Breast epithelium (tissue), 4 donors: Measurements from ENCODE around the gene F11R. TPM values are rescaled to one million over a fixed set of nuclear protein-coding genes. Genes with fewer than 3 reads are reported as not detected.
A peak's percentile ranks its signal among the peaks of the same experiment; 100 is the strongest.

ENCODE experiments used
- DNase-seq, 2 donors: peaks; one replicate each; pipeline ENCODE4 v3.0.0-alpha.2; 2019; ENCODE audit warnings: low spot score in 2 of 2
- H3K27ac ChIP-seq, 2 donors: fragments of 200-600 bp; sonication (generic) in 1 of 2; one replicate each; pipeline ENCODE4 v1.5.1; 2016 to 2019; ENCODE audit warnings: mild to moderate bottlenecking in 1 of 2
- H3K27me3 ChIP-seq, 2 donors: fragments of 200-600 bp; sonication (generic) in 1 of 2; one replicate each; pipeline versions ENCODE4 v1.5.1 to v1.6.0; 2017 to 2019; ENCODE audit warnings: control low read depth in 1 of 2, mild to moderate bottlenecking in 1 of 2
- H3K36me3 ChIP-seq: fragments of 200-600 bp; one replicate; pipeline ENCODE4 v1.5.1; 2019
- H3K4me1 ChIP-seq, 2 donors: fragments of 200-600 bp; sonication (generic); one replicate each; pipeline ENCODE4 v1.5.1; 2016 to 2019; ENCODE audit warnings: control low read depth in 1 of 2
- H3K4me3 ChIP-seq, 3 donors: fragments of 200-600 bp; sonication (generic); 1 replicate in 2 of 3; 2 replicates in 1 of 3; pipeline ENCODE4 v1.5.1; 2016 to 2019; ENCODE audit warnings: mild to moderate bottlenecking in 3 of 3, moderate library complexity in 2 of 3
- H3K9me3 ChIP-seq, 2 donors: fragments of 200-600 bp; sonication (generic) in 1 of 2; one replicate each; pipeline ENCODE4 v1.5.1; 2016 to 2019; ENCODE audit warnings: control low read depth in 1 of 2
- CTCF ChIP-seq, 3 donors: fragments of 450-650 bp; IDR thresholded peaks; one replicate each; pipeline ENCODE4 v1.5.1; 2016 to 2017; ENCODE audit warnings: antibody characterized with exemption in 3 of 3, mild to moderate bottlenecking in 3 of 3, moderate library complexity in 3 of 3
- POLR2A ChIP-seq: fragments of 450-650 bp; IDR thresholded peaks from one replicate; pipeline ENCODE4 v1.6.1; 2016; ENCODE audit warnings: antibody characterized with exemption, mild to moderate bottlenecking, moderate library complexity
- POLR2AphosphoS5 ChIP-seq, 3 donors: sonication (generic); formaldehyde crosslinking; IDR thresholded peaks; one replicate each; pipeline ENCODE4 v1.6.1; 2017; ENCODE audit warnings: antibody characterized with exemption in 3 of 3
- intact Hi-C: fragments of 100-400 bp; cut with DNase I; formaldehyde crosslinking; loops from one replicate; pipeline ENCODE4 v1.15.1; 2023; ENCODE audit warnings: low total_unique reads
- total RNA-seq, 3 donors: library from RNA; depleted of rRNA; stranded (reverse); fragments of >200 nt; gene quantifications; one replicate each; pipeline ENCODE4 v1.1.0, GENCODE V29; 2016

The F11R gene
- total RNA-seq, 3 donors from 2014 or later: 41.1 to 74.3 (median 48.8) TPM

GRCh38 chr1:161001525-161001924 lies 19.4 kb downstream of the F11R start:
- Histone ChIP-seq H3K27ac (no peak overlapping the region), H3K9me3 (no peaks in the 10 kb centered on the region), H3K27me3 (no peaks in the 10 kb centered on the region), H3K4me1 (no peaks in the 10 kb centered on the region), H3K36me3 (peaks cover 8% of the 10 kb centered on the region), H3K4me3 (no peak overlapping the region)
- intact Hi-C loops: no loop called here
- no peak for DNase-seq
- TF ChIP-seq CTCF (IDR thresholded peaks at IDR 0.05) (no peak), POLR2A (no peak), POLR2AphosphoS5 (IDR thresholded peaks at IDR 0.05) (no peak)

GRCh38 chr1:161000736-161001480 lies 20.0 kb downstream of the F11R start:
- intact Hi-C loops: no loop called here
- H3K27ac ChIP-seq: no peak overlapping the region
- H3K4me1 ChIP-seq: no peaks in the 10 kb centered on the region
- no peaks in the 10 kb centered on the region for H3K27me3 ChIP-seq
- peaks cover 8% of the 10 kb centered on the region for H3K36me3 ChIP-seq
- H3K9me3 ChIP-seq: no peaks in the 10 kb centered on the region
- H3K4me3 ChIP-seq: no peak overlapping the region
- TF ChIP-seq POLR2AphosphoS5 (IDR thresholded peaks at IDR 0.05): no peak
- TF ChIP-seq CTCF (IDR thresholded peaks at IDR 0.05): no peak
- TF ChIP-seq POLR2A: no peak
- no peak for DNase-seq

- Histone ChIP-seq H3K27ac (no peak overlapping the region), H3K4me3 (no peak overlapping the region), H3K36me3 (peaks cover 8% of the 10 kb centered on the region), H3K27me3 (no peaks in the 10 kb centered on the region), H3K4me1 (no peaks in the 10 kb centered on the region), H3K9me3 (no peaks in the 10 kb centered on the region)
- intact Hi-C loops: no loop called here
- DNase-seq: no peak
- TF ChIP-seq POLR2A: no peak
Measured at GRCh38 chr1:160999376-160999775, 21.6 kb downstream of the F11R start.

GRCh38 chr1:160997323-160998038 lies 23.5 kb downstream of the F11R start:
- TF ChIP-seq CTCF (IDR thresholded peaks at IDR 0.05): peak; percentile 8 to 50 (median 37)
- TF ChIP-seq POLR2AphosphoS5 (IDR thresholded peaks at IDR 0.05): peak in 1 of 3 donors; percentile 33
- no peak for TF ChIP-seq POLR2A
- no peak for DNase-seq
- Histone ChIP-seq H3K27me3 (no peaks in the 10 kb centered on the region), H3K4me3 (no peak overlapping the region), H3K4me1 (no peaks in the 10 kb centered on the region), H3K27ac (peak overlapping the region; percentile 50 to 75), H3K36me3 (peaks cover 8% of the 10 kb centered on the region), H3K9me3 (no peaks in the 10 kb centered on the region)
- intact Hi-C loops: no loop called here

GRCh38 chr1:160996178-160996577 lies 24.8 kb downstream of the F11R start:
- Histone ChIP-seq H3K36me3 (peaks cover 8% of the 10 kb centered on the region), H3K4me1 (no peaks in the 10 kb centered on the region), H3K9me3 (no peaks in the 10 kb centered on the region), H3K27me3 (no peaks in the 10 kb centered on the region), H3K27ac (no peak overlapping the region), H3K4me3 (no peak overlapping the region)
- TF ChIP-seq CTCF (IDR thresholded peaks at IDR 0.05): no peak
- TF ChIP-seq POLR2AphosphoS5 (IDR thresholded peaks at IDR 0.05): no peak
- TF ChIP-seq POLR2A: no peak
- intact Hi-C loops: no loop called here
- DNase-seq: no peak
